HG03108 (cell line): ENCODE measurements around the gene NT5C3A.
A peak's percentile ranks its signal among the peaks of the same experiment; 100 is the strongest.

ENCODE experiments used
- ATAC-seq: cut with Tn5 transposase; IDR thresholded peaks from one replicate; pipeline ENCODE4 v1.9.1; 2021; ENCODE audit warnings: moderate library complexity; ENCODE audit not compliant: unreplicated experiment

The NT5C3A gene

DNA sequence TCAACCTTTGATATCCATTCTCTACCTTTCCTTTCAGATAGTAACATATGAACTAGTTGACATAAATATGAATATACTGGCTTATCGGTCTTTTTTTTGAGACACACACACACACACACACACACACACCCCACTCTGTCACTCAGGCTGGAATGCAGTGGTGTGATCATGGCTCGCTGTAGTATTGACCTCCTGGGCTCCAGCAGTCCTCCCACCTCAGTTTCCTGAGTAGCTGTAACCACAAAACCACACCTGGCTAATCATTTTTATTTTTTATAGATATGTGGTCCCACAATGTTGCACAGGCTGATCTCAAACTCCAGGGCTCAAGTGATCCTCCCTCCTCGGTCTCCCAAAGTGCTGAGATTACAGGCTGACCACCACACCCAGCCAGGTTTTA lies 14.2 kb upstream of the NT5C3A start:
- no peak for ATAC-seq

DNA sequence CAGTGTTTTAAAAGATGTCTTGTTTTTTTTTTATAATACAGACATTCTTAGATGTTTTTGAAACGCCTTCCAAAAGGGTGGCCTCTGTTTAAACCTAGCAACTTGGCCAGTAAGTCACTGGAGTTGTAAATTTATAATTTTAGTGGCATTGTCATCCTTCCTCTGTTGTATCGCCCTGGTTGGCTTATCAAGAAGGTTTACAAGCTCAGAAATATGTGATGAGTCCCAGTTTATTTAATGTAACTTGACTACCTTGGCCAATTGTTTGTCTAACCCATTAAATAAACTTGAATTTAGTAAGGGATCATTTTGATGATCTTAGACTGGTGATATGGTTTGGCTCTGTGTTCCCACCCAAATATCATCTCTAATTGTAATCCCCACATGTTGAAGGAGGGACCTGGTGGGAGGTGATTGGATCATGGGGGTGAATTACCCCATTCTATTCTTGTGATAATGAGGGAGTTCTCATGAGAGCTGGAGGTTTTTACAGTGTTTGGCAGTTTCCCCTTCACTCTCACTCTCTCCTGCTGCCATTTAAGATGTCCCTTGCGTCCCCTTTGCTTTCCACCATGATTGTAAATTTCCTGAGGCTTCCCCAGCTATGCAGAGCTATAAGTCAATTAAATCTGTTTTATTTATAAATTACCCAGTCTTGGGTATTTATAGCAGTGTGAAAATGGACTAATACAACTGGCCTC lies 13.4 kb upstream of the NT5C3A start:
- ATAC-seq: no peak

DNA sequence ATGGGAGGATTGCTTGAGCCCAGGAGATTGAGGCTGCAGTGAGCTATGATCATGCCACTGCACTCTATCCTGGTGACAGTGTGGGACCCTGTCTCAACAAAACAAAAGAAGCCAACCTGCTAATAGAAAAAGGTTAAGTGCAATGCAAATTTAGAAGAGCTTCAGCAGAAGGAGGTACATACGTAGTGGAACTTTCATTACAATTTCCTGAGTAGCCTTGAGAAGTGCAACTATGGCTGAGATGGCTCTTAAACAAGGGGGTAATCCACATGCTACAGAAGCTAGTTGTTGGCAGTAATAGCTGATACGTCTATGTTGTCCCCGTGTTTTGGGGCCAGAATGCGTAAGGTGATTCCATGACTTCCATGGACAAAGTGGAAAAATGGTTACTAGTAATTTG lies 10.7 kb upstream of the NT5C3A start:
- ATAC-seq: no peak

DNA sequence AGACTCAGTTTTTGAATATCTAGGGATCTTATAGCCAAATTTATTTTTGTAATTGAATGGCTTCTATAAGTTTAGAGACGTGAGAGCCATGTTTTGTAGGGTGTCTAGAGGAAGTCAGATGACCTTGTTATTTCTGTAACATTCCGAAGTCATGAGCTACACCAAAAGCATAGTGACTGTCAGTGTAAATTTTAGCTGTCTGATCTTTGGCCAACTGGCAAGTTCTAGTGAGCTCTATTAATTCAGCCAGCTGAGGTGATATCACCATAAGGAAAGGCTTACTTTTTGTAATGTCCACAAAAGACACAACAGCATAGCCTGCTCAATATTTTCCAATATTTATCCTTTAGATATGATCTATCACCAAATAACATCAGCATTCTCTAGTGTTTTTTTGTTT lies 9.9 kb upstream of the NT5C3A start:
- no peak for ATAC-seq

DNA sequence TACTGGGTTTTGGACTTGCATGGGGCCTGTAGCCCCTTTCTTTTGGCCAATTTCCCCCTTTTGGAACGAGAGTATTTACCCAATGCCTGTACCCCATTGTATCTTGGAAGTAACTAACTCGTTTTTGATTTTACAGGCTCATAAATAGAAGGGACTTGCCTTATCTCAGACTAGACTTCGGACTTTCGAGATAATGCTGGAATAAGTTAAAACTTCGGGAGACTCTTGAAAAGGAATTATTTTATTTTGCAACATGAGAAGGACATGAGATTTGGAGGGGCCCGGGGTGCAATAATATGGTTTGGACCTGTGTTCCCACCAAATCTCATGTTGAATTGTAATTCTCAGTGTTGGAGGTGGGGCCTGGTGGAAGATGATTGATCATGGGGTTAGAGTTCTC lies 8.3 kb upstream of the NT5C3A start:
- ATAC-seq: no peak

DNA sequence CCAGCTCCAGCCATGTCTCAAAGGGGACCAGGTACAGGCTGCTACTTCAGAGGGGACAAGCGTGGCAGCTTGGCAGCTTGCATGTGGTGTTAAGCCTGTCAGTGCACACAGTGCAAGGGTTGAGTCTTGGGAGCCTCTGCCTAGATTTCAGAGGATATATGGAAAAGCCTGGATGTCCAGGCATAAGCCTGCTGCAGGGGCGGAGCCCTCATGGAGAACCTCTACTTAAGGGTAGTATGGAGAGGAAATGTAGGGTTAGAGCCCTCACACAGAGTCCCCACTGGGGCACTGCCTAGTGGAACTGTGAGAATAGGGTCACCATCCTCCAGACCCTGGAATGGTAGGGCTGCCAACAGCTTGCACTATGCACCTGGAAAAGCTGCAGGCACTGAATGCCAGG lies 7.7 kb upstream of the NT5C3A start:
- no peak for ATAC-seq

DNA sequence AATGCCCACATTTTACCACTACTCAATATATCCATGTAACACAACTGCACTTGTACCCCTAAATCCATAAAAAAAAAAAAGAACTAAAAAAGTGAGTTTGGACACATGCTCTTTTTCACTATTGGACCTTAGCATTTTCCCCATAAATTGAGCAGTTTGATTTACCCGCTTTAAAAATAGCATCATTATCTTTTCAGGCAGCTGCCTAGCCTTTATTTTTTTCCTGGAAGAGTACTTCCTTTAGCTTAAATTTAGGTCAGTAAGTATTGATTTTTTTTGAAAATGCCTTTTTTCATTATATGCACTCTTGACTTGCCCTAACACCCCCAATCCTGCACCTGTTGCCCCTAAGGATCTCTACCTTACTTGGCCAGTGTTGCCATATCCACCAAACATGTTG lies 5.3 kb upstream of the NT5C3A start:
- no peak for ATAC-seq

DNA sequence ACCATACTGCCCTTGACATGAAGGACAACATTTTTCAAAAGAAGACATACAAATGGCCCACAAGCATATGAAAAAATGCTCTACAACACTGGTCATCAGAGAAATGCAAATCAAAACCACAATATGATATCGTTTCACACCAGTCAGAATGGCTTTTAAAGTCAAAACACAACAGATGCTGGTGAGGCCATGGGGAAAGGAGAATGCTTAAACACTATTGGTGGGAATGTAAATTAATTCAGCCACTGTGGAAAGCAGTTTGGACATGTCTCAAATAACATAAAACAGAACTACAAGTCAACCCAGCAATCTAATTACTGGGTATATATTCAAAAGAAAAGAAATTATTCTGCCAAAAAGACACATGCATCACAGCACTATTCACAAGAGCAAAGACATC lies 4.2 kb upstream of the NT5C3A start:
- ATAC-seq: no peak

DNA sequence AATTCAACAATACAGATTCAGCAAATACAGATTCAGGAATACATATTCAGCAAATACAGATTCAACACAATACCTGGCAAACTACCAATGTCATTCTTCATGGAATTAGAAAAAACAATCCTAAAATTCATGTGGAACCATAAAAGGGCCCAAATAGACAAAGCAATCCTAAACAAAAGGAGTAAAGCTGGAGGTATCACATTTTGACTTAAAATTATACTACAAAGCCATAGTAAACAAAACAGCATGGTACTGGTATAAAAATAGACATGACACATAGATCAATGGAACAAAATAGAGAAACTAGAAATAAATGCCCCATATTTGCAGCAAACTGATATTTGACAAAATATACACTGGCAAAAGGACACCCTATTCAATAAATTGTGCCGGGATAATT lies 3.4 kb upstream of the NT5C3A start:
- no peak for ATAC-seq

DNA sequence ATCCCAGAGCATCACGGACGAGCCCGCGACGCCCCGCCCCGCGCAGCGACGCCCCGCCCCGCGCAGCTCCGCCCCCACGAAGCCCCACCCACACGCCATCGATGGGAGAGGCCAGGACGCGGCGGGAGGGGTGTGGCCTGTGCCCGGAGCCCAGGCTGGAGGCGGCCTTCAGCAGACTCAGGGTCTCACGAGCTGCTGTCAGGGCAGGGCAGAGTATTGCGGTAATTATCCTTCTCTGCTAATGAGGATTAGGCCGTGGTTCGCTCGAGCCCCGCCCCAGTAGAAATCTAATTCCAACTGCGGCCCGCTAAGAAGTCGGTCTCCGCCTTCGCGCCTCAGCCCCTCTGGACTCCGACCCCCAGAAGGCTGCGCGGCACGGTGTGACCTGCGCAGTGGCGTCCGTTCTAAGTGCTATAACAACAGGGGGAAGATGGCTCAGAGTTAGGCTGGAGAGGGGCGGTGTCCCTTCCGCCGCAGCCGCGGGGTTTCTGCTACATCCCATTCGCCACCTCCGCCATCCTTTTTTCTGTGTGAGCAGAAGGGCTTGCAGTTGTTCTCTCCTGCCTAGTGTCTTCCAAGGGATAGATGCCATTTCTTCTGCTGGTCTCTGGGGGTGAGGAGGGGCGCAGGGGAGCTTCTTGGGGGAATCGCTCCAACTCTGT lies 337 bp upstream of the NT5C3A start:
- peak; percentile 92 for ATAC-seq

DNA sequence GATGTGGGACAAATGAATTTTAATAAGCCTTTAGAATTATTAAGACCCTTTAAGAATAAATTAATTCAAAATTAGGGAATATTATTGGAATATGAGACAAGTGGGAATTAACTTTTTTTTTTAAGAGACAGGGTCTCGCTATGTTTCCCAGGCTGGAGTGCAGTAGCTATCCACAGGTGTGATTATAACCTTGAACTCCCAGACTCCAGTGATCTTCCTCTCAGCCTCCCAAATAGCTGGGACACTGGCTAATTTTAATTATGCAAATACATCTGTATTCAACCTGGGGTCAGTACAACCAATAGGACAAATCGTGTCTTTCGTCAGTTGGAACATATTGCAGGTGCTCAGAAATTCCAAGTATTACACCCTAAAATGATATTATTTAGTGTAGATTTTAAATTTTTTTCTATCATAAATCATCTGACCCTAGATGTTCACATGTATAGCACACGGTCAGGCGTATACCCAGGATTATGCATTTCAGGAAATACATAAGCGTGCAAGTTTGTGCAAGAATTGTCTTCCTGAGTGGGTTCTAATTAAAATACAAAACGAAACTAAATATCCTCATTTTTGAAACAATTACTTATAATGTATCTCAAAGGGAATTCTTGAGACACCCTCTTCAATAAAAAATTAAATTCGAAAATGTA lies 1.2 kb downstream of the NT5C3A start:
- ATAC-seq: no peak

DNA sequence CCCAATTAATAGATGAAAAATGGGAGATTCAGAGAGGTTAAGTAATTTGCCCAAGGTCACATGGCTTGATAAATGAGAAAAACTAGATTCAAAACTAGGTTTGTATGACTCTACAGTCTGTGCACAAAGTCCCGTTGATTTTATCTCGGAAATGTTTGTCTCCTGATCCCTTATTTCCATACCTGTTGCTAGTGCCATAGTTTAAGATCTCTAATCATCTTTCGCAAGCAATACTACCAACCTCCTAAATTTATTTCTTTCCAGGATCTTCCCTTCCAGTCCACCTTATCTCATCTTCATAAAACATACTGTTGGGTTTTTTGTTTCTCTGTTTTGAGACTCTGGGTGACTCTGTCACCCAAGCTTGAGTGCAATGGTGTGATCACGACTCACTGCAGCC lies 2.9 kb downstream of the NT5C3A start:
- ATAC-seq: no peak

DNA sequence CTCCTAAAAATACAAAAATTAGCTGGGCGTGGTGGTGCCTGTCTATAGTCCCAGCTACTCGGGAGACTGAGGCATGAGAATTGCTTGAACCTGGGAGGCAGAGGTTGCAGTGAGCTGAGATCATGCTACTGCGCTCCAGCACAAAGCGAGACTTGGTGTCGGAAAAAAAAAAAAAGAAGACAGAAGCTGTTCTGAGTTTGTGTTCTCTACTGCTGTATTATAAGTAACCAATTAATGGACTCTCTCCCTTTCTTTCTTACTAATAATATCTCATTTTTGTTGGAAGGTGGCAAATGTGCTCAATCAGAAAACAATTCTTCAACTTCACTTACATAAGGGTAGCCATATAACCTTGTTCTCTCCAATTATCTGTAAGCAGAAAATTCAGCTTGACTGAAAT lies 7.4 kb downstream of the NT5C3A start:
- no peak for ATAC-seq

DNA sequence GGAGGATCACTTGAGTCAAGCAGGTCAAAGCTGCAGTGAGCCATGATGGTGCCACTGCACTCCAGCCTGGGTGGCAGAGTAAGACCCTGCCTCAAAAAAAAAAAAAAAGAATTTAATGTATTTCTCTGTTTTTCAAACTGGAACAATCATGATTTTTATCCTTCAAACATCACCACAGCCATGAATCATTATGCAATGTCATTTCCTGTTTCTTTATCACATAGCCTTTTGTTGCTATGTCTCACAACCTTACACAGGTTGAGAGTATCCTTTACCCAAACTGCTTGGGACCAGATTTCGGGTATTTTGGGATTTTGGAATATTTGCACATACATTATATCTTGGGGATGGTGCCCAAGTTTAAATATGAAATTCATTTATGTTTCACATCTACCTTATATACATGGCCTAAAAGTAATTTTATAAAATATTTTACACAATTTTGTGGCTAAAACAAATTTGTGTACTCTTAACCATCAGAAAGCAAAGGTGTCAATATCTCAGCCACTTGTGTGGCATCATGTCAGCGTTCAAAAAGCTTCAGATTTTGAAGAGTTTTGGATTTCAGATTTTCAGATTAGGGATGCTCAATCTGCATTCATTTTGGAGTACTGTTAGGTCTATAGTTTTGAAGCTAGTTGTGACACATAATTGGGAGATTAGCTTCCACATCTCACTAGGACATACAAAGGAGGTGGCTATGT lies 8.2 kb downstream of the NT5C3A start:
- ATAC-seq: no peak

DNA sequence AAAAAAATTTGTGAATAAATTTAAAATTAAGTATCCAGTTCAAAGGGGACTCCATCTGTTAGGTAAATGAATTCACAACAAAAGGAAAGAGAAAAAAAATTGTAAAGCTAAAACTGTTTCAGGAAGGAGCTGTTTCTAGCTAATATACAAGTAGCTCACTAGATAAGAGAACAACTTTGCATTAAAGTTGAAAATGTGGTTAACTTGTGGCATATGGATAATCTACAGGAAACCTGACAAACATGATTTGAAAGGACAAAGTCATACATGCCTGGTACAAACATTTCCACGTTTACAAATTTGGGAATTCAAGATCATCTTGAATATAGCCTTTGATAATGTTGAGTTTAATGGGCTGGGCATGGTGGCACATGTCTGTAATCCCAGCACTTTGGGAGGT lies 8.9 kb downstream of the NT5C3A start:
- ATAC-seq: no peak

DNA sequence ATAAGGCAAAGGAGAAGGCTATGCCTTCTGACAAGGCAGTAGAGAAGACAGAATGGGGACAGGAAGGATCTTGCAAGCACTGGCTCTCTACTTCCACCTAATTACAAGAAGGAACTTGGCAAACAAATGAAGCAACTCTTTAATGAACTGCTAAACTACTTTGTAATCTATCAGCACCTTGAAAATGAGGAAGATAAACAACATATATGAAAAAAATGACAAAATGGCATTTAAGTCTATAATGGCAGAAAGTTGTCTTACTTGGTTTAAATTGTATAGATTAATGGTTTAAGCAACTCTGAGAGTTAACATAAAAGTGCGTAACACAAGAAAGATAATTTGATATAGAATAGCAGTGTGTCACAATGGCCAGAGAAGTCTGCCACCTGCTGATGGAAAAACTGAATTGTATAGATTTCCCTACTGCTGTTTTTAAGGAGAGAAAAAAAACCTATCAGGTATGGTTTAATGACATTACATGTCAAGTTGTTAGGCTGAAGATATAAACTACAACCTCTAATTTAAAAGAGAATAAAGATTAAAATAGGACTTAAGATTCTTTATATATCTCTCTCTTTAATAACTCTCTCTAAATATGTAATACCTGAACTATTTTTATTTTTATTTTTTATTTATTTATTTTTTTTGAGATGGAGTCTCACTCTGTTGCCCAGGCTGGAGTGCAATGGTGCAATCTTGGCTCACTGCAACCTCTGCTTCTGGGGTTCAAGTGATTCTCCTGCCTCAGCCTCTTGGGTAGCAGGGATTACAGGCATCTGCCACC lies 11.8 kb downstream of the NT5C3A start:
- peak; percentile 49 for ATAC-seq

DNA sequence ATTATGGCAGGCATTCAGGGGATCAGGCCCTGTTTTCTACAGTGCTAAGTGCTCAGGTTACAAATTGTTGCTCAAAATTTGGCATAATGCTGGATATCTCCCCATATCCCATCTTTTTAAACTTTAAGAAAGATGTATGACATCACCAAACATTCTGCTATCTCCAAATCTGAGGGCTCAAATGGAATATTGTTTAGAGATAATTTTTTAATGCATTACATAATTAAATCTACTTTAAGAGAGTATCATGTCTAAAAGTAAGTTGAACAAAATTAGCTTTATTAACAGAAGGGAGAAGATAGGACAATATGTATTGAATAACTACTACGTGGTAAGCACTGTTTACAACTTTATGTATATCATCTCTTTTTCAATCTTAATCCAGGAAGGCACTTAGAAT lies 13.9 kb downstream of the NT5C3A start:
- no peak for ATAC-seq

DNA sequence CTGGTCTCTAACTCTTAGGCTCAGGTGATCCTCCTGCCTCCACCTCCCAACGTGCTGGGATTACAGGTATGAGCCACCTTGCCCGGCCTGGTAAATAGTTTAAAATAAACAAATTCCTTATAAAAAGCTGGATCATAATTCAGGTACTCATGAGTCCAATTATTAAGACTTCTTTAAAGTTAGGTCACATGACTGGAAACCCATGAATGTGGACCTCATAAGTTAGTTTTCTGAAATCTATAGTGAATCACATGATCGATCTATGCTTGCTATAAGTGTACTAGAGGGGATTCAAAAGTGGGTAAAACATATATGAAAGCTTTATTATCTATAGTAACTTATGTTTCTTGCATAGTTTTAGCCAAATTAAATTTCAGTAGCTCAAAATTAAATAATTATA lies 14.3 kb downstream of the NT5C3A start:
- ATAC-seq: no peak

DNA sequence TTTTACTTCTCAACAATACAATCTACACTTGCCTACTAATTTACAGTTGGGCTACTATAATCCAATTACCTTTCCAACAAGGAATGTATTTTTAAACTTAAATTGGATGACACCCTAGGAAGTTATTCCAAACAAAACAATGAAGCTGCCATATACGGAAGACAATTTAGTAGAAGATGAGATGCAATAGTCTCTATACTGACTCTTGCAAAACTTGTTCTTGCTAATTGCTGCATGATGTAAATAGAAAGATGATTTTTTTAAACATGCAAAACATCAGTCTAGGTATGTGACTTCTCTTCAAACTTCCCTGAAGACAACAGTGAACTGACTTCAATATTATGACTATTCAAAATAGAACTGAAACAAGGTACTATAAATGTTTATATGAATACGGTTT lies 17.6 kb downstream of the NT5C3A start:
- ATAC-seq: no peak

DNA sequence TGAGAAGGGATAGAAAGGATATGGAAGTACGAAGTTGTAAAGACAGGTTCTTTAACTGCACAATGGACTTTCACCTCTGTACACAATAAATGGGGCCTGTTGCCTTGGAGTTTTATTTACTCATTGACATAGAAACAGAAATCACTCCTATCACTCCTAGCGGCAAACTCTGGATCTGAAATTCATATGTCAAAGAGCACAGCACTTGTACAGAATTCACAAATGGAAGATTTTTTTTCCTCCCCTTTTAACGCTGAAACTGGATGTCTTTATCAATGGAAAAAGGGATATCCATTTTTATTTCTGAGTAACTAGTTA lies 18.2 kb downstream of the NT5C3A start:
- ATAC-seq: no peak
